Esophagus squamous epithelium (tissue), 5 donors: ENCODE measurements around the gene MCOLN2. TPM values are rescaled to one million over a fixed set of nuclear protein-coding genes. Genes with fewer than 3 reads are reported as not detected.
"Not testable (repeated sequence)": the region's sequence is repeated elsewhere in the genome, so short reads cannot be mapped to it uniquely, and the experiment has no call there.

ENCODE experiments used
- DNase-seq: peaks from one replicate; lab custom pipeline; 2025; lab: John Stamatoyannopoulos, UW
- H3K27ac ChIP-seq, 4 donors: fragments of 200-600 bp; sonication (generic); one replicate each; pipeline ENCODE4 v1.5.1; 2016 to 2019; ENCODE audit warnings: mild to moderate bottlenecking in 1 of 4
- H3K27me3 ChIP-seq, 4 donors: fragments of 200-600 bp; sonication (generic); 1 replicate in 3 of 4; 2 replicates in 1 of 4; pipeline versions ENCODE4 v1.5.1 to v1.6.0; 2017 to 2021; ENCODE audit warnings: antibody characterized with exemption in 1 of 4
- H3K36me3 ChIP-seq, 3 donors: fragments of 200-600 bp; sonication (generic); one replicate each; pipeline ENCODE4 v1.5.1; 2016 to 2019
- H3K4me1 ChIP-seq, 3 donors: fragments of 200-600 bp; sonication (generic); one replicate each; pipeline ENCODE4 v1.5.1; 2017 to 2019
- H3K4me3 ChIP-seq, 4 donors: fragments of 200-600 bp; sonication (generic); 1 replicate in 3 of 4; 2 replicates in 1 of 4; pipeline ENCODE4 v1.5.1; 2016 to 2019; ENCODE audit warnings: mild to moderate bottlenecking in 2 of 4, moderate library complexity in 1 of 4
- H3K9me3 ChIP-seq, 3 donors: fragments of 200-600 bp; sonication (generic); one replicate each; pipeline ENCODE4 v1.5.1; 2016 to 2019
- POLR2A ChIP-seq, 4 donors: fragments of 450-650 bp; IDR thresholded peaks; one replicate each; pipeline ENCODE4 v1.6.1; 2017; ENCODE audit warnings: antibody characterized with exemption in 4 of 4, mild to moderate bottlenecking in 4 of 4, moderate library complexity in 3 of 4
- WGBS, 2 donors: methylation state at CpG; one replicate each; pipeline ENCODE4 v1.1.5; 2018; 5-methylcytosine and 5-hydroxymethylcytosine counted together
- intact Hi-C: fragments of 100-400 bp; cut with DNase I; formaldehyde crosslinking; loops from one replicate; pipeline ENCODE4 v1.15.0; 2022
- total RNA-seq, 4 donors: library from RNA; depleted of rRNA; stranded (reverse); fragments of >200 nt; gene quantifications; one replicate each; pipeline ENCODE4 v1.1.0, GENCODE V29; 2016
- TF ChIP-seq, protein P1 (sequence below), 6 experiments: fragments of 450-650 bp in 4 of 6; fragments of 200-600 bp in 2 of 6; sonication (generic) in 2 of 6; IDR thresholded peaks; one replicate each; pipeline ENCODE4 v1.5.1; 2016 to 2019; ENCODE audit warnings: antibody characterized with exemption in 6 of 6, mild to moderate bottlenecking in 4 of 6, moderate library complexity in 4 of 6
- donor health status: DM: yes; HTN: yes; CAD: no.

Gene MCOLN2
- total RNA-seq, 4 donors from 2014 or later: 0.38 to 4.4 (median 2.4) TPM

DNA sequence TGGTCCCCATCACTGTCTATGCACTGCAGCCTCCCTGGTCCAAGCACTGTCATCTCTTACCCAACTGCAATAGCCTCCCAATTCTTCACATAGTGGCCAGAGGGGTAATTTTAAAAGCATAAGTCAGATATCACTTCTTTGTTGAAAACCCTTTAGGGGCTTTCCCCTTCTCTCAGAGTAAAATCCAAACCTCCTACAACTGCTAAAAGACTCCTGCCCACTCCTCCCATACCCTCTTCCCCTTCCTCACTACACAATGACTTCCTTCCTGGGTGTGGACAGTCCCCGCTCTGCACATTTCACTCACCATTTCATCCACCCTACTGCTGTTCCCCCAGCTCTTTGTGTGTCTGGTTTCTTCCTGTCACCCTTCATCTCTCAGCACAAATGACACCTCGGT is 8.3 kb downstream of the MCOLN2 start:
- WGBS, 2 donors: 41 to 51% methylated on average over 2 of the region's 2 CpGs
- no peaks in the 10 kb centered on the region for H3K4me1 ChIP-seq
- intact Hi-C loops: no loop called here
- H3K27ac ChIP-seq: no peak overlapping the region
- no peaks in the 10 kb centered on the region for H3K9me3 ChIP-seq
- H3K27me3 ChIP-seq: no peaks in the 10 kb centered on the region
- no peak for DNase-seq
- no peak overlapping the region for H3K4me3 ChIP-seq
- H3K36me3 ChIP-seq: no peaks in the 10 kb centered on the region
- TF ChIP-seq POLR2A (IDR thresholded peaks at IDR 0.05): no peak
- TF ChIP-seq, protein P1, sequence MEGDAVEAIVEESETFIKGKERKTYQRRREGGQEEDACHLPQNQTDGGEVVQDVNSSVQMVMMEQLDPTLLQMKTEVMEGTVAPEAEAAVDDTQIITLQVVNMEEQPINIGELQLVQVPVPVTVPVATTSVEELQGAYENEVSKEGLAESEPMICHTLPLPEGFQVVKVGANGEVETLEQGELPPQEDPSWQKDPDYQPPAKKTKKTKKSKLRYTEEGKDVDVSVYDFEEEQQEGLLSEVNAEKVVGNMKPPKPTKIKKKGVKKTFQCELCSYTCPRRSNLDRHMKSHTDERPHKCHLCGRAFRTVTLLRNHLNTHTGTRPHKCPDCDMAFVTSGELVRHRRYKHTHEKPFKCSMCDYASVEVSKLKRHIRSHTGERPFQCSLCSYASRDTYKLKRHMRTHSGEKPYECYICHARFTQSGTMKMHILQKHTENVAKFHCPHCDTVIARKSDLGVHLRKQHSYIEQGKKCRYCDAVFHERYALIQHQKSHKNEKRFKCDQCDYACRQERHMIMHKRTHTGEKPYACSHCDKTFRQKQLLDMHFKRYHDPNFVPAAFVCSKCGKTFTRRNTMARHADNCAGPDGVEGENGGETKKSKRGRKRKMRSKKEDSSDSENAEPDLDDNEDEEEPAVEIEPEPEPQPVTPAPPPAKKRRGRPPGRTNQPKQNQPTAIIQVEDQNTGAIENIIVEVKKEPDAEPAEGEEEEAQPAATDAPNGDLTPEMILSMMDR (IDR thresholded peaks at IDR 0.05): no peak

- intact Hi-C loops, H3K9me3 ChIP-seq, DNase-seq, H3K27me3 ChIP-seq, H3K36me3 ChIP-seq, H3K4me1 ChIP-seq, H3K27ac ChIP-seq, H3K4me3 ChIP-seq: not testable (repeated sequence)
- 76 to 78% methylated on average over 3 of the region's 3 CpGs for WGBS, 2 donors
Measured at GRCh38 chr1:84986561-84986960, 10.4 kb downstream of the MCOLN2 start.

DNA sequence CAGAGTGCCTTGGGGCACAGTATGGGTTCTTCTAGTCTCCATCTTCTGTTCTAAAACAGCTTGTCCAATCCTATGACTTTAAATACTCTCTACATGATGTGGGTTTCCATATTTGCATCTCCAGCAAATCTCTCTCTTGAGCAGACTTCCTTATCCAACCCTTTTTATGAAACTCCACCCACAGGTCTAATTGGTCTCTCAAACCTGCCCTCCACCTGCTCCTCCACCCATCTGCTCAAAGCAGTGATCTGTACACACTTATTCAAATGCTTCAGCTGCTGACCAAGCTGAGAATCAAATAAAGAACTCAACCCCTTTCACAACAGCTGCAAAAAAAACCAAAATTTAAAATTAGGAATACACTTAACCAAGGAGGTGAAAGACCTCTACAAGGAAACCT is 11.5 kb downstream of the MCOLN2 start:
- Histone ChIP-seq H3K27ac (no peak overlapping the region), H3K9me3 (no peaks in the 10 kb centered on the region), H3K27me3 (no peaks in the 10 kb centered on the region), H3K4me3 (no peak overlapping the region), H3K4me1 (no peaks in the 10 kb centered on the region), H3K36me3 (no peaks in the 10 kb centered on the region)
- no peak for TF ChIP-seq POLR2A (IDR thresholded peaks at IDR 0.05)
- TF ChIP-seq, protein P1 (IDR thresholded peaks at IDR 0.05): no peak
- intact Hi-C loops: no loop called here
- DNase-seq: no peak

- H3K36me3 ChIP-seq: no peaks in the 10 kb centered on the region
- intact Hi-C loops: no loop called here
- H3K27ac ChIP-seq: no peak overlapping the region
- no peak overlapping the region for H3K4me3 ChIP-seq
- no peak for DNase-seq
- no peaks in the 10 kb centered on the region for H3K9me3 ChIP-seq
- H3K27me3 ChIP-seq: no peaks in the 10 kb centered on the region
- TF ChIP-seq, protein P1 (IDR thresholded peaks at IDR 0.05): no peak
- TF ChIP-seq POLR2A (IDR thresholded peaks at IDR 0.05): no peak
- 79 to 95% methylated on average over 2 of the region's 2 CpGs for WGBS, 2 donors
- no peaks in the 10 kb centered on the region for H3K4me1 ChIP-seq
Measured at GRCh38 chr1:84982395-84982794, 14.5 kb downstream of the MCOLN2 start.

- no peak for TF ChIP-seq POLR2A (IDR thresholded peaks at IDR 0.05)
- TF ChIP-seq, protein P1 (IDR thresholded peaks at IDR 0.05): no peak
Measured at GRCh38 chr1:84975035-84975434, 21.9 kb downstream of the MCOLN2 start.

More at GRCh38 chr1:84975035-84975434, 21.9 kb downstream of the MCOLN2 start:
- 40% methylated on average over 2 of the region's 2 CpGs; no CpG with 5 or more reads in 1 of the 2 donors for WGBS, 2 donors
- intact Hi-C loops: no loop called here
- Histone ChIP-seq H3K36me3 (no peaks in the 10 kb centered on the region), H3K4me1 (no peaks in the 10 kb centered on the region), H3K27ac (no peak overlapping the region), H3K9me3 (no peaks in the 10 kb centered on the region), H3K27me3 (no peaks in the 10 kb centered on the region), H3K4me3 (no peak overlapping the region)
- DNase-seq: no peak
